ENCODE data around the gene PPP1R3D.
"Not testable (repeated sequence)": the region's sequence is repeated elsewhere in the genome, so short reads cannot be mapped to it uniquely, and the experiment has no call there.

Gene PPP1R3D

DNA sequence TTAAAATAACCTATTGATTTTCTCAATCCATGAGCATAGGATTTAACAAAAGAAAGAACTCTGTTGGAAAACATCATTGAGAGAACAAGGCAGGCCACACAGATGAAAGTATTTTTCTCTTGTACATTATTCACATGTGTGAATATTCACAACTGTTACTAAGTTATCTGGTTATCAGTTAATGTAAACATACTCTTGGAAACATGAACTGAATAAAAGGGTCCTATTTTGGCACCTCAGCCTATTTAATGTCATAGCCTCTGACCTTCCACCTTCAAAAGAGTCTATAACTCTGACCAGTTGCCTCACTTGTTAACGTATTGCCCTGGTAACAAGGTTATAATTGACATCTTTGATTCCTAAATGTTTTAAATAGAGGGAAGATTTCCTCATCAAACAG lies 14.7 kb downstream of the PPP1R3D start:
- DNase-seq (ENCODE audit: low read depth): no peak

DNA sequence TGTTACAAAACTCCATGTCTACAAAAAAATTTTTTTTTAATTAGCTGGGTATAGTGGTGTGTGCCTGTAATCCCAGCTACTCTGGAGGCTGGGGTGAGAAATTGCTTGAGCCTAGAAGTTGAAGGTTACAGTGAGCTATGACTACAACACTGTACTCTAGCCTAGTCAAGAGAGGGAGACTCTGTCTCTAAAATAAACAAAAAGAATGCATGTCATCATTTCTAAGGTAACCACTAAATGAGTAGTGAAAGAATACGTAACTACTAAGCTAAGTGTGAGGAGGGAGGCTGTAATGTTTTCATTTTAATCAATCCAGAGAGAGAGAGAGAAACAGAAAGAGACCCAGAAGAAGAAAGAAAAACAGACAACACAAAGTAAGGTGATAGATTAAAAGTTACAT lies 16.6 kb downstream of the PPP1R3D start:
- DNase-seq (ENCODE audit: low read depth): no peak

DNA sequence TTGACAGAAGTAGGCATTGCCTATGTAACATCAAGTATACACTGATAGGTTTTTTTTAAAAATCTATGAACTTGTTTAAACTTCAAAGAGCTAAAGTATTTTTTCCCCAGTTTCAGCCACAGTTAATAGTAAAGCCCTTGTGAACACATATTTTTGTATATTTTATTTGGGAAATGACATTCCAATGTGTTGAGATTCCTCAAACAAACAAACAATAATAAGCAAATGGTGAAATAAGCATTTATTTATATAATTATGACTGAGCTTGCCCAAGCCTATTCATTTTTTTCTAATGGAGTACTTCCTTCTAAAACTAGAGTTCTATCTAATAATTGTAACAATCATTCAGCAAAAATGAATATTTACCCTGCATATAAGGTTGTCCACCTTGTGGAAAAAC lies 19.2 kb downstream of the PPP1R3D start:
- no peak for DNase-seq (ENCODE audit: low read depth)

DNA sequence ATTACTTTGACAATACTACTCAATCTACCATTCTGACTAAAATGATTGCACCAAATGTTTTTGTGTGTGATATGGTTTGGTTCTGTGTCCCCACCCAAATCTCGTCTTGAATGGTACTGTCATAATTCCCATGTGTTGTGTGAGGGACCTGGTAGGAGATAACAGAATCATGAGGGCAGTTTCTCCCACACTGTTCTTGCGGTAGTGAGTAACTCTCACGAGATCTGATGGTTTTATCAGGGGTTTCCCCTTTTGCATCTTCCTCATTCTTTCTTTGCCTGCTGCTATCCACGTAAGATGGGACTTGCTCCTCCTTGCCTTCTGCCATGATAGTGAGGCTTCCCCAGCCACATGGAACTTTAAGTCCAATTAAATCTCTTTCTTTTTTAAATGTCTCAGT lies 27.5 kb downstream of the PPP1R3D start:
- no peak for DNase-seq (ENCODE audit: low read depth)

DNA sequence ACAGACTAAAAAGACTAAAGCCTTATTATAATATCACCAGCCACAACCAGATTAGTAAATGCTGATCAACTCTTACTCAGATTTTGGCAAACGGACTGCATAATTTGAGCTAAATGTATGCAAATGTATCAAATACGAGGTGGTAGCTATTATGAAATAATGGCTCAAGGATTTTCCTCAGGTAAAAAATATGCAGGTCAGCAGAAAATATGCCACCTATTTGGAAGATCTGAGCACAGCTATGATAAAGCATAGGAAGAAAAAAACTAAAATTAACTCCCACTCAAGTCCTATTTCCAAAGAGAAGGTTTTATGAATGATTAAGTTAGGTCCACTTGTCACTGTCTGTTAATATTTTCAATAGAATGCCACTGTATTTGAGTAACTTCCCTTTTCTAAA lies 29.1 kb downstream of the PPP1R3D start:
- DNase-seq (ENCODE audit: low read depth): no peak

DNA sequence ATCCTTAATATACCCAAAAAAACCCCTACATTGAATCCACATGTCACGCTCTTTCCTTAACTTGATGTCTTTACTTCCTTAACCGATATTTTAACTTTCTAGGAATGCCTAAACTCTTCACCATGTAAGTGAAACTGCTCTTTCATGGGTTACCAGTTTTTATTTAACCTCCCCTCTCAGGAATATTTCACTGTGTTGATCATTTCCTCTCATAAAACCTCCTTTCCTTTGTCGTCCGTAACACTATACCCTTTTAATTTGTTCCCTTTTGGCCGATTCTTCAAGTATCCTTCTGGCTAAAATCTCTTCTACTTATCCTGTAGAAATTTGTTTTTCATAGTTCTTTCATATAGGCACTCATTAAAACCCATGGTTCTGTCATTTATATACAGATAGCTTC lies 31.2 kb downstream of the PPP1R3D start:
- no peak for DNase-seq (ENCODE audit: low read depth)

DNA sequence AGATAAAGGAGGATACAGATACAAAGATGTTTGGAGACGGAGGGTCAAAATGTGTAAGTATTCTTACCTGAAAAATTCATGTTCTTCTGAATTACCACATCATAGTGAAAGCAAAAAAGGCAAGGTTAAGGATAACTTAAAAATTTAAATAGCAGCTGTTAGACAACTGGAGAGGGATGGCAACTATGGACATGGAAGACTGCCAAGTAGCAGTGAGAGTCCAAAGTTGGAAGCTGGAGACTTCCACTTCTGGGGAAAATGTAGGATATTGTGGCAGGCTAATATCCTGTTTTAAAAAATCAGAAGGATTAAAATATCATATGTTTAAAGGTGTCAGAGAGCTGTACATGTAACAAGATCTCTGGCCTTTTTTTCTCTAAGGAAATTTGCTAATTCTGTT lies 36.5 kb downstream of the PPP1R3D start:
- no peak for DNase-seq (ENCODE audit: low read depth)

DNA sequence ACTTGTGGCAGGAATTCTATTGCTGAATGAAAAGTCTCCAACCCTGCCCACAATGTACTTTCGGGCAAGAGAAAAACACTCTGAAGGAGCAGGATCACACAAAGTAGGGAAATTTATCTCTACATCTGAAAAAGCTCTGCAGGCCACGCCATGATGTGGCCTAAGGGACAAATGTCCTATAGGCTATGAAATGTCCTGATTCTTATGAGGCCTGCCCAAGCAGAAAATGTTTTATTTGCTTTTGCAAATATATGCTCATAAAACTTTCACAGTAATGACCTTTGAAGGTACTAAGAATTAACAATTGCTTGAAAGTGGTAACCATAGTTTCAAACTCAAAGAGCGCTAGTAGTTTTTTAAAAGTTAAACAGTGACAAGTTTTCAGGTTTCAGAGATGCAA lies 37.6 kb downstream of the PPP1R3D start:
- DNase-seq (ENCODE audit: low read depth): no peak

DNA sequence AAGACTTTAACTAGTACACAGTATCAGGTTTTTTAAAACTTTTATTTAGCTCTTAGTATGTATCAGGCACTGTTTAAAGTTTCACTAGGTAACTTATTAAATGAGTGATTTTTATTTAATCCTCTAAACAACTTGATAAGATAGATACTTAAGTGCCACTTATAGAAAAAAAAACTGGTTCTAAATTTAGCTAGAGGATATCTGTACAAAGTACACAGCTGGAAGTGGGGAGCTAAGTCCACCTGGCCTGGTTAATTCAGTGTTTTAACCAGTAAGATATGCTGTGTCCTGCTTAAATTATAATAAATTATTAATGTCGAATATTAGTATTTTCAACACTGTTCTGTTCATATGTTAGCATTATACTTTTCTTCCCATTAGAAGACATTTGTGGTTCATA lies 44.2 kb downstream of the PPP1R3D start:
- DNase-seq (ENCODE audit: low read depth): no peak

DNA sequence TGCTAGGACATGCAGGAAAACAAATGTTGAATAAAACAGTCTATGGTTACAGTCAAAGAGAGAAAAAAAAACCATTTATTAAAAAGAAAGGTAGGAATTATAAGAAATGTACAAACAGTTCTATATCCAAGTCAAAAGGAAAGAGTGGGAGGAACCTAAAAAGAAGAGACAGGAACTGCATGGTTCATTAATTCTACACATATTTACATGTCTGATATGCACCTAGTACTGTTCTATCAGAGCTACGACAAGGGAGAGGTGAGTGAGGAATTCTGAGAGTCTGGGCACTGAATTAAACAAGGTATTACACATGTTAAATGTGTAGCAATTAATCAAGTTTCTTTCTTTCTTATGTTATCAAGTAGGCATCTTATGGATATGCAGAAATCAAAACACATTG lies 48.5 kb downstream of the PPP1R3D start:
- no peak for DNase-seq (ENCODE audit: low read depth)

DNA sequence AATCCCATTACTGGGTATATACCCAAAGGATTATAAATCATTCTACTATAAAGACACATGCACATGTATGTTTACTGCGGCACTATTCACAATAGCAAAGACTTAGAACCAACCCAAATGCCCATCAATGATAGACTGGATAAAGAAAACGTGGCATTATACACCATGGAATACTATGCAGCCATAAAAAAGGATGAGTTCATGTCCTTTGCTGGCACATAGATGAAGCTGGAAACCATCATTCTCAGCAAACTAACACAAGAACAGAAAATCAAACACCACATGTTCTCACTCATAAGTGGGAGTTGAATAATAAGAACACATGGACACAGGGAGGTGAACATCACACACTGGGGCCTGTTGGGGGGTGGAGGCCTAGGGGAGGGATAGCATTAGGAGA lies 50.1 kb downstream of the PPP1R3D start:
- not testable (repeated sequence) for DNase-seq (ENCODE audit: low read depth)

DNA sequence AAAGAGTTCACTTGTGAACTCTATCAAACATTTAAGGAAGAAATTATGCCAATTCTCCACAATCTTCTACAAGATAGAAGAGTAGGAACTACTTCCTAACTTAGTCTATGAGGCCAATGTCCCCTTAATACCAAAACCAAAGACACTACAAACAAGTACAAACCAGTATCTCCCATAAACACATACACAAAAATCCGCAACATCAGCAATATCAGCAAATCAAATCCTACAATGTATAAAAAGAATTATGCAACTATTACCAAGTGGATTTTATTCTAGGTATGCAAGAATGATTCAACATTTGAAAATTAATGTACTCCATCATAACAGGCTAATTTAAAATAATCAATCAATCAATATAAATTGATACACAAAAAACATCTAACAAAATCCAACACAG lies 52.1 kb downstream of the PPP1R3D start:
- no peak for DNase-seq (ENCODE audit: low read depth)

Data from stimulated activated CD8-positive, alpha-beta memory T cell treated with anti-CD3 and anti-CD28 coated beads, Interleukin-12 subunit alpha, Interleukin-12 subunit beta, amount 100 ng/mL, for 1 hour (primary cell).